Stimulated activated CD4-positive, alpha-beta T cell treated with anti-CD3 and anti-CD28 coated beads, Interleukin-12 subunit alpha, Interleukin-12 subunit beta, amount 100 ng/mL, for 24 hours (primary cell): ENCODE results near the gene FGGY.
"Not testable (repeated sequence)": the region's sequence is repeated elsewhere in the genome, so short reads cannot be mapped to it uniquely, and the experiment has no call there.

Experiments used
- DNase-seq, 2 experiments: peaks; one replicate each; pipeline ENCODE4 v3.0.0-alpha.2; 2020; ENCODE audit warnings: low read depth in 2 of 2

FGGY gene

GRCh38 chr1:59511476-59512465, 214.9 kb downstream of the FGGY start:
- no peak for DNase-seq

DNA sequence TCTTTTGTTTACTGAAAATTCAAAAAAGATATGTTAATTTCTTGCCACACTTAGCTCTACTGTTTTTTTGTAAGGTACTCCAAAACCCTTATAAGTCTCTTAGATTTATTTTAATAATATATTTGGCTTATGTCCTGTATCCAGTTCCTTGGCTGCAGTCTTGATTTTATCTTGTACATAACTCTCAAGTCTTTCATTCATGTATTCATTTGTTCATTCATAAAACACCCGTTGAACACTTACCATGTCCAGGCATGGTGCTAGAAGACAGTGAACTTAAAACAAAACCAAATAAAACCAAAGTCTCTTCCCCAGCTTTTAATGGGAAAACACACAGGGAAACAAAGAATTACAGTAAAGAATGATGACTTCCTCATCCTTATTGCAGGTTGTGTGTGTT, 215.8 kb downstream of the FGGY start:
- no peak for DNase-seq

DNA sequence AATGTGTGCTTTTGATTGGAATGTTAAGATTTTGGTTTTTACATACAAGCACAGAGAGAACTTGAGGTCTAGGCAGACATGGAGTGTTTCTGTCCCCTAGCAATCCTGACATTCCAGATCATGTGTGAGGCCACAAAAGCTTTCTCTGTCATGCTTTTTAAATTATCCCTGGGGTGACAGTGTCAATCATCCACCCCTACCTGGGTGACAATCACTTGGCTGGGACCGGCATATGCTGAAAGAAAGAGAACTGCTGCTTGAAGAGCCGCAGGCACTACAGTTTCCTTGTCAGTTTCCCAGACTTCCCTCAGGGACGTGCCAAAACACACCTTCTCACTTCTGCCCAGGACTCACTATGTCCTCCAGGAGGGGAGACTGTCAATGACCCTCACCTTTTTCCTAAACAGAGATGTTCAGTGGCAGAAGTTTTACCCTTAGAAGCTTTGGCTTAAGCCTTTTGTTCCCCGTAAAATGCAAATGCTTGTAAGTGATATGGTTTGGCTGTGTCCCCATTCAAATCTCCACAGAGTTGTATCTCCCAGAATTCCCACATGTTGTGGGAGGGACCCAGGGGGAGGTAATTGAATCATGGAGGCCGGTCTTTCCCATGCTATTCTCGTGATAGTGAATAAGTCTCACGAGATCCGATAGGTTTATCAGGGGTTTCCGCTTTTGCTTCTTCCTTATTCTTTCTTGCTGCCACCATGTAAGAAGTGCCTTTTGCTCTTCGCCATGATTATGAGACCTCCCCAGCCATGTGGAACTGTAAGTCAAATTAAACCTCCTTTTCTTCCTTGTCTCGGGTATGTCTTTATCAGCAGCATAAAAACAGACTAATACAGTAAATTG, 217.4 kb downstream of the FGGY start:
- DNase-seq, result no peak

DNA sequence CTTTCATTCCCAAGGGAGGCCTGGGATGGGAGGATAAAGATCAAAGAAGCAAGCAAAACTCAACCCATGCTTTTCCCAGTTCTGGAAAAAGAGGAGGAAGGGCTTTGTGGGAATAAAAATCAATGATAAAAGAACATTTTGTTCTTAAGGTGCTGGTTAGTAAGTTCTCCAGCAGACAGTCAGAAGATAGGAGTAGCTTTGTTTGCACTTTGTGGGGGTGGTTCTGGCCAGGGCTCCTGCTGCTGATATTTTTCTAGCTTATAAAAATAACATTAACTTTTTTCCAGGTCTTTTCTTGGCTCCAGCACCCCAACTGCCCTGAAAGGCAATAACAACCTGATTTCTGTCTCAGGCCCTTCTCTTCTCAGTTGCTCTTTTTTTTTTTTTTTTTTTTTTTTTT, 220.0 kb downstream of the FGGY start:
- no peak for DNase-seq

DNA sequence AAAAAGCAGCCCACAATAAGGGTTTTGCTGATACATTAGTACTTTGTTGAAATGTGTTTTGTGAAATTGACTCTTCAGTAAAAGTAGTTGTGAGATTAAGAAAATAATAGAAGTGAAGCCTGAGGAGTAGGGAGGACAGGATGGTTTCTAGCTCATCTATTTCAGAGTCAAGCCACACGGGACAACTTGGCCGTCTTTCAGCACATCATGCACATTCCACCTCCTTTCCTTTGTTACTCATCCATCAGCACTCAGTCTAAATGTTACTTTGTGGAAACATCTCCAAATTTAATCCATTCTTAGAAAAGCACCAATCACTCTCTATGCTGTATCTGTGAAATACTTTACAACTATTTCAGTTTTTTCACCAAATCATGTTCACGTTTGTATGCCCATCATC, 223.3 kb downstream of the FGGY start:
- no peak for DNase-seq

- no peak for DNase-seq
Observed at GRCh38 chr1:59520827-59521418, 224.0 kb downstream of the FGGY start.

GRCh38 chr1:59521456-59521855, 224.6 kb downstream of the FGGY start:
- no peak for DNase-seq

- DNase-seq, result no peak
Observed at GRCh38 chr1:59522925-59523505, 226.1 kb downstream of the FGGY start.

DNA sequence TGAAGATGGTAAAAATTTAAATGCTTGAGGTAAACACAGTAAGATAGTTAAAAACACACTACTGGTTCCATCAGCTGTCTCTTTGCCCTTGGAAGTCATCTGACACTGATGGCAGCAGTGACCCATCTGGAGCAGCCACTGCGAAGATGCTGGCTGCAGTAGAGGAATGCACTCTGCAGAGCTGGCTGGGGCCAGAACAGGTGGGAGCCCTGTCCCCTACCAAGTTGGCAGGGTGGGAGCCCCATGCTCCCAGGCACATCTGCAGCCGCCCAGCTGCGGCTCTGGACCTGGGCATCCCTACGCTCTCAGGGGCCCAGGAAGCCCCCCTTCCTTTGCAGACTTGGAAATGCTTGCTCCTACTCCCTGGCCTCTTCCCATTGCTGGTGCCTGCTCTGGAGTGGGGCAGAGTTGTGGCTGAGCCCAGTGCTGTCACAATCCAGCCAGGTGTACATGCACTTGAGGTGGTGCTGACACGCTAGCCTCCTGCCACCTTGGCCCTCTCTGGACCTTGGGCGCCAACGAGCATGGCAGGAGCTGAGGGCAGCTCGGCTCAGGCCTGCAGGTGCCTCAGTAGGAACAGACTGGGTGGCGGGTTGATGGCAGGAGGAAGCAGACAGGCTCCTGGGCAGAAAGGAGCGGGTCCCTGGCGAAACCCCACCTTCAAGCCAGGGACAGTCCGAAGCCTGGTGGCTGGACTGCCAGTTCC, 227.0 kb downstream of the FGGY start:
- no peak for DNase-seq

DNA sequence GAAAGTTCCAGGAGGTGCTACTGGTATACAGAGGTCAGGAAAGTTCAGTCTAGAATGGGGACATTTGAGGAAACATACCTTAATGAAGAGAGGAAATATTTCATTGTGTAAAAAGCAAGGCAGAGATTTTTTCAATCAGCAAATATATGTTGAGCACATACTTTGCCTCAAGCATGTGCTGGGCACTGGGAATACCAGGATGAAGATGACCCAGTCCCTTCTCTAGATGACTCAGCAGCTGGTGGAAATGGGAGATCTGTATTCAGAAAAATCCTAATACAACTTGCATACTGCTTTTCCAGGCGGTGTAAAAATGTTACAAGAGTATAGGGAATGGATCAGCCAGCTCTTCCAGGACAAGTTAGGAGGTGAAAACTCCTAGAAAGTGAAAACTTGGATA, 229.3 kb downstream of the FGGY start:
- no peak for DNase-seq

- no peak for DNase-seq
Observed at GRCh38 chr1:59528471-59528870, 231.6 kb downstream of the FGGY start.

DNA sequence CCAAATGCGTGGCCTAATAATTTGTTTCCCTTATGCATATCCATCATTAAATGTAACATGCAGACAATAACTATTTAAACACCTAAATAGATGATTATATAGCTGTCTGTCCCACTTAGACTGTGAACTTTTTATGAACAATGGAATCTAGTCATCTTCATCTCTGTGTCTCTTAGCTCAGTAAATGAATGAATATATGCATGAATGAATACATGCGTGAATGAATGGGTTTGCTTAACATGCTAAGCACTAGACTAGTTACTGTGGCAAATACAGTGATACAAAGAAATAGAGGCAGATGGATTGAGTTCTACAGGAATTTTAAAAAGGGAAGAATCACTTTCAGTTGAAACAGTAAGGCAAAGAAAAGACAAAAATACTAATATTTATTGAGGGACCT, 232.0 kb downstream of the FGGY start:
- DNase-seq, result no peak

GRCh38 chr1:59530119-59530518, 233.2 kb downstream of the FGGY start:
- DNase-seq, result no peak

GRCh38 chr1:59532102-59532501, 235.2 kb downstream of the FGGY start:
- no peak for DNase-seq

DNA sequence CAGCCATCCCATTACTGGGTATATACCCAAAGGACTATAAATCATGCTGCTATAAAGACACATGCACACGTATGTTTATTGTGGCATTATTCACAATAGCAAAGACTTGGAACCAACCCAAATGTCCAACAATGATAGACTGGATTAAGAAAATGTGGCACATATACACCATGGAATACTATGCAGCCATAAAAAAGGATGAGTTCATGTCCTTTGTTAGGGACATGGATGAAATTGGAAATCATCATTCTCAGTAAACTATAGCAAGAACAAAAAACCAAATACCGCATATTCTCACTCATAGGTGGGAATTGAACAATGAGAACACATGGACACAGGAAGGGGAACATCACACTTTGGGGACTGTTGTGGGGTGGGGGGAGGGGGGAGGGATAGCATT, 241.6 kb downstream of the FGGY start:
- DNase-seq, result not testable (repeated sequence)

- no peak for DNase-seq
Observed at GRCh38 chr1:59539961-59540681, 243.2 kb downstream of the FGGY start.

GRCh38 chr1:59541161-59541560, 244.3 kb downstream of the FGGY start:
- DNase-seq, result no peak

DNA sequence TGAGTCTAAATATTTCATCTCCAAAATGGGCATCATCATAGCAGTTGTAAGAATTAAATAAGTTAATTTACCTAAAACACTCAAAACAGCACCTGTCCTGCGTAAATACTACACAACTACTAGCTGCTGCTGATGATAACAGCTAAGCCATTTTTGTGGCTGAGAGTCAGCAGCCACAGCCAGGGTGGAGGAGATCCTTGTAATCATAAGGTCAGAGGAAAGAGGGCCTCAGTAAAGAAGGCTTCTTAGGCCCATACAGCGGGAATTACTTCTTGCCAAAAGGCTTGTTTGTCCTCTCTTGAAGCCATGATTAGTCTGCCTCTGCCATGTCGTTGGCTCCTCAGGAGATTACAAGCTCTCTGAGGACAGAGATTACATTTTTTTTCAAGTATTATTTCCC, 245.0 kb downstream of the FGGY start:
- no peak for DNase-seq

DNA sequence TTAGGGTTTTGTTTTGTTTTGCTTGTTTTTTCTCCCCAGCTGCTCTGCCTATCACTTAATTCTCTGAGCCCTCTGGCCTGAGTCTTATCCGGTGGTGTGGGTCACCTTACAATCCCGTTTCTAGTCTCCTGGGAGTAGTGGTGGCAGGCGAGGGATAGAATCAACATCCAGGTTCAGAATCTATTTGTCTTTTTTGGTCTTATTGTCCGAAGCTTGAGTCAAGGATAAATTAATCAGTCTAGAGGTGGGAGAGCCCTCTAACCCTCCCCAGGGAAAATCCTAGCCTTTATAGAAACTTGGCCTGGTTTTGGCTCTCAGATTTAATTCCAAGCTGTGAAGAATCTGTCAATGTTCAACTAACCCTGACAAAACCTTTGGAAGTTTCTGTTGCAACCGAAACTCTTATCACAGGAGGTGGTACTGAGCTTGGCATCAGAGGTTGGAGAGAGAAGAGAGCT, 246.3 kb downstream of the FGGY start:
- DNase-seq, result no peak

DNA sequence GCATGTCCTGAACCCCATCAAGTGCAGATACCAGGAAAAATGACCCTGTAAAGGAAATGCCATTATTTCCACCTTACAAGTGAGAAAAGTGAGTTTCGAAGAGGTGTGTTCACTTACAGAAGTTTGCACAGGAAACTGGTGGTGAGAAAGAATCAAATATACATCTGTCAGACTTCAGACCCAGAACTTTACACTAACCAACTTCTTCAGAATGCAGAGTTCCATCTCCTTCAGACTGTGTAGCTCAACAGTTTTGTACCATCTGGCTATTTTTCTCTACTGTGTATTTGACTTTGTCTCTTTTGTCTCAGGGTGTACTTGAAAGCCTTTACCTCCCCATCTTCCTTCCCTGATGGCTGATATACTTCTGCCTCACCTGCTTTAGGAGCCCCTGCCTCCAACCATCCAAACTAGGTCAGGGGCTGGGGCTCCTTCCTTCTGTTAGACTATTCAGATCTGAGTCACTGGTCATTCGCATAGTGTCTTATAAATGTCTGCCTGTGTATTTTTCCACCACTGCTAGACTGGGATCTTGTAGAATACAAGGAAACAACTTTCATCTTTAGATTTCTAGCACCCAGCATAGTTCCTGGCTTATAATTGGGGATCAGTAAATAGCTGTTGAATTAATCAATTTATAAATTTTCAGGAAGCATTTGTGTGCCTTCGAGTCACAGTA, 247.9 kb downstream of the FGGY start:
- no peak for DNase-seq
